OCI-LY1 (cell line): ENCODE measurements around the gene ALLC.

Source experiments
- CTCF ChIP-seq: fragments of 200-600 bp; sonication (generic), shearing (Covaris generic); IDR thresholded peaks from 2 replicates; pipeline ENCODE4 v1.5.1; 2017; ENCODE audit warnings: mild to moderate bottlenecking, antibody characterized with exemption, low read length, moderate library complexity, mixed read lengths
- EZH2 ChIP-seq: fragments of 200-600 bp; sonication (generic), shearing (Covaris generic); IDR thresholded peaks from 2 replicates; pipeline ENCODE4 v1.8.0; 2017; ENCODE audit warnings: borderline replicate concordance, mixed run types, mild to moderate bottlenecking, antibody characterized with exemption, low read length, moderate library complexity, mixed read lengths

- TF ChIP-seq CTCF (no peak), EZH2 (no peak)
Observed at GRCh38 chr2:3608373-3609278, 49.4 kb upstream of the ALLC start.
